ENCODE results near the gene PRCC. TPM values are rescaled to one million over a fixed set of nuclear protein-coding genes. Genes with fewer than 3 reads are reported as not detected.

The PRCC gene
- total RNA-seq, 1 donor = 28.3 TPM

GRCh38 chr1:156773607-156774006, 6.3 kb downstream of the PRCC start:
- TF ChIP-seq, protein P1, sequence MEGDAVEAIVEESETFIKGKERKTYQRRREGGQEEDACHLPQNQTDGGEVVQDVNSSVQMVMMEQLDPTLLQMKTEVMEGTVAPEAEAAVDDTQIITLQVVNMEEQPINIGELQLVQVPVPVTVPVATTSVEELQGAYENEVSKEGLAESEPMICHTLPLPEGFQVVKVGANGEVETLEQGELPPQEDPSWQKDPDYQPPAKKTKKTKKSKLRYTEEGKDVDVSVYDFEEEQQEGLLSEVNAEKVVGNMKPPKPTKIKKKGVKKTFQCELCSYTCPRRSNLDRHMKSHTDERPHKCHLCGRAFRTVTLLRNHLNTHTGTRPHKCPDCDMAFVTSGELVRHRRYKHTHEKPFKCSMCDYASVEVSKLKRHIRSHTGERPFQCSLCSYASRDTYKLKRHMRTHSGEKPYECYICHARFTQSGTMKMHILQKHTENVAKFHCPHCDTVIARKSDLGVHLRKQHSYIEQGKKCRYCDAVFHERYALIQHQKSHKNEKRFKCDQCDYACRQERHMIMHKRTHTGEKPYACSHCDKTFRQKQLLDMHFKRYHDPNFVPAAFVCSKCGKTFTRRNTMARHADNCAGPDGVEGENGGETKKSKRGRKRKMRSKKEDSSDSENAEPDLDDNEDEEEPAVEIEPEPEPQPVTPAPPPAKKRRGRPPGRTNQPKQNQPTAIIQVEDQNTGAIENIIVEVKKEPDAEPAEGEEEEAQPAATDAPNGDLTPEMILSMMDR (IDR thresholded peaks at IDR 0.05; ENCODE audit: insufficient read depth, low read length) = peak; percentile 9
- H3K4me3 ChIP-seq (ENCODE audit: low read depth, low read length) = no peak overlapping the region
- no peak for DNase-seq (ENCODE audit: low read depth)

GRCh38 chr1:156775799-156776198, 8.5 kb downstream of the PRCC start:
- TF ChIP-seq, protein P1 (IDR thresholded peaks at IDR 0.05; ENCODE audit: insufficient read depth, low read length) = no peak
- DNase-seq (ENCODE audit: low read depth) = no peak

DNA sequence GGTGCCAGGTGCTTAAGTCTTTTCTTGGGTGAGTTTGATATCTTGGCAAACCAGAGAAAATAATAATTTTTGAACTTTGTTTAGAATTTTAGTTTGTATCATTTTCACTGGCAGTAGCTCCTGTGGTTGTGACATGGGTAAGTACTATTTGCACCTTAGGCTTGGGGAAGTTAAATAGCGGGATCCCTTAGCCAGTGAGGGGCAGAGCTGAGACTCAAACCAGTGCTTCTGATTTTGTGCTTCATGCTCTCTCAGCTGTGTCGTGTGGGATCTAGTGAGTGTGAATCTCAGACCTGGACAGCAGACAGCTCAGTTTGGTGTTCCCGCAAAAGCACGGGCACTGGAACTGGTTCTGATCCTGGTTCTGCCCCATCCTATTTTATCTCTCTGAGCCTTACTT, 9.6 kb downstream of the PRCC start:
- no peak overlapping the region for H3K4me3 ChIP-seq (ENCODE audit: low read depth, low read length)
- no peak for DNase-seq (ENCODE audit: low read depth)
- TF ChIP-seq, protein P1 (IDR thresholded peaks at IDR 0.05; ENCODE audit: insufficient read depth, low read length) = no peak

More at GRCh38 chr1:156775799-156776198, 8.5 kb downstream of the PRCC start:
- no peak overlapping the region for H3K4me3 ChIP-seq (ENCODE audit: low read depth, low read length)

GRCh38 chr1:156777573-156777972, 10.2 kb downstream of the PRCC start:
- TF ChIP-seq, protein P1 (IDR thresholded peaks at IDR 0.05; ENCODE audit: insufficient read depth, low read length) = no peak
- no peak for DNase-seq (ENCODE audit: low read depth)
- H3K4me3 ChIP-seq (ENCODE audit: low read depth, low read length) = no peak overlapping the region

- peak; percentile 71 for DNase-seq (ENCODE audit: low read depth)
- TF ChIP-seq, protein P1 (IDR thresholded peaks at IDR 0.05; ENCODE audit: insufficient read depth, low read length) = no peak
Observed at GRCh38 chr1:156781585-156782186, 14.4 kb downstream of the PRCC start.

DNA sequence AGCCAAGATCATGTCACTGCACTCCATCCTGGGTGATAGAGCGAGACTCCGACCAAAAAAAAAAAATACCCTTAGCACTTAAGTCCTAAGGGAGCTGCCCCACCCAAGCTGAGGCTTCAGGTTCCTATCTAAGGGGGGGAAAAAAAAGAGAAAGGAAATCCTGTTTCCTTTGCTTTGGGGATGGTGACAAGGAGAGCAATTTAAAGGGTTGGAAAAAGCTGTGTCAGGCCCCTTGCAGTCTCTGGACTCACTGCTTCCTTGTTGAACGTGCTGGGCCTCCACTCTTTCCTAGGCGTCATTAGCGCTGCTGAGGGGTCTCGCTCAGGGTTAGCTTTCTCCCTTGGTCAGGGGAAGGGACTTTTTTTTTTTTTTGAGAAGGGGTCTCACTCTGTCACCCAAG, 18.1 kb downstream of the PRCC start:
- no peak for DNase-seq (ENCODE audit: low read depth)
- no peak overlapping the region for H3K4me3 ChIP-seq (ENCODE audit: low read depth, low read length)
- TF ChIP-seq, protein P1 (IDR thresholded peaks at IDR 0.05; ENCODE audit: insufficient read depth, low read length) = no peak

More at GRCh38 chr1:156781585-156782186, 14.4 kb downstream of the PRCC start:
- no peak overlapping the region for H3K4me3 ChIP-seq (ENCODE audit: low read depth, low read length)

DNA sequence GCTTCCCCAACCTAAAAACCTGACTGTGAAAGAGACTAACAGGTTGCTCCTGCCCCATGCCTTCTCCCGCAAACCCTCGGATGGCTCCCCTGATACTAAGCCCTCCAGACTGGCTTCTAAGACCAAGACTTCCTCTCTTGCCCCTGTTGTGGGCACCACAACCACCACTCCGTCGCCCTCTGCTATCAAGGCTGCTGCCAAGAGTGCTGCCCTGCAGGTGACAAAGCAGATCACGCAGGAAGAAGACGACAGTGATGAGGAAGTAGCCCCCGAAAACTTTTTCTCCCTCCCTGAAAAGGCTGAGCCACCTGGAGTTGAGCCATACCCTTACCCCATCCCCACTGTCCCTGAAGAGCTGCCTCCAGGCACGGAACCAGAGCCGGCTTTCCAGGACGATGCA, 19.3 kb downstream of the PRCC start:
- H3K4me3 ChIP-seq (ENCODE audit: low read depth, low read length) = no peak overlapping the region
- TF ChIP-seq, protein P1 (IDR thresholded peaks at IDR 0.05; ENCODE audit: insufficient read depth, low read length) = no peak
- no peak for DNase-seq (ENCODE audit: low read depth)
